Ascending aorta (tissue), 2 donors: ENCODE data around the gene CRK. TPM values are rescaled to one million over a fixed set of nuclear protein-coding genes. Genes with fewer than 3 reads are reported as not detected.
"Not testable (repeated sequence)": the region's sequence is repeated elsewhere in the genome, so short reads cannot be mapped to it uniquely, and the experiment has no call there.

Experiments
- DNase-seq, 2 donors: peaks; one replicate each; pipeline ENCODE4 v3.0.0-alpha.2; 2019; ENCODE audit warnings: low spot score in 2 of 2
- H3K27ac ChIP-seq, 2 donors: fragments of 200-600 bp; sonication (generic); one replicate each; pipeline ENCODE4 v1.5.1; 2016 to 2017; ENCODE audit warnings: mild to moderate bottlenecking in 1 of 2
- H3K27me3 ChIP-seq: fragments of 200-600 bp; sonication (generic); one replicate; pipeline ENCODE4 v1.5.1; 2017
- H3K36me3 ChIP-seq, 2 donors: fragments of 200-600 bp; sonication (generic); one replicate each; pipeline ENCODE4 v1.5.1; 2016
- H3K4me1 ChIP-seq, 2 donors: fragments of 200-600 bp; sonication (generic); one replicate each; pipeline ENCODE4 v1.5.1; 2016 to 2017; ENCODE audit warnings: mild to moderate bottlenecking in 1 of 2
- H3K4me3 ChIP-seq, 2 donors: fragments of 200-600 bp; sonication (generic); one replicate each; pipeline ENCODE4 v1.5.1; 2016 to 2017; ENCODE audit warnings: mild to moderate bottlenecking in 1 of 2
- H3K9me3 ChIP-seq, 2 donors: fragments of 200-600 bp; sonication (generic); one replicate each; pipeline ENCODE4 v1.5.1; 2016
- CTCF ChIP-seq, 3 experiments: fragments of 200-600 bp in 2 of 3; fragments of 450-650 bp in 1 of 3; sonication (generic) in 2 of 3; IDR thresholded peaks; one replicate each; pipeline ENCODE4 v1.5.1; 2016 to 2019; ENCODE audit warnings: antibody characterized with exemption in 3 of 3, mild to moderate bottlenecking in 1 of 3, moderate library complexity in 1 of 3
- intact Hi-C: fragments of 100-400 bp; cut with DNase I; formaldehyde crosslinking; loops from one replicate; pipeline ENCODE4 v1.15.1; 2023
- total RNA-seq: library from RNA; depleted of rRNA; stranded (reverse); fragments of >200 nt; gene quantifications from one replicate; pipeline ENCODE4 v1.1.0, GENCODE V29; 2016

The CRK gene
- total RNA-seq, 1 donor from 2014 or later, result 83.4 TPM

GRCh38 chr17:1461198-1461944 lies 5.3 kb upstream of the CRK start:
- intact Hi-C loops, result no loop called here
- Histone ChIP-seq H3K9me3 (no peaks in the 10 kb centered on the region), H3K27ac (peak overlapping the region in 1 of 2 donors; percentile 54), H3K27me3 (no peaks in the 10 kb centered on the region), H3K4me3 (no peak overlapping the region), H3K4me1 (peaks cover 8 to 13% of the 10 kb centered on the region in 2 donors), H3K36me3 (peaks cover 12 to 34% of the 10 kb centered on the region in 2 donors)
- no peak for DNase-seq
- no peak for TF ChIP-seq CTCF (IDR thresholded peaks at IDR 0.05)

GRCh38 chr17:1460233-1460632 lies 4.2 kb upstream of the CRK start:
- intact Hi-C loops, result no loop called here
- peaks cover 6 to 25% of the 10 kb centered on the region in 2 donors for H3K36me3 ChIP-seq
- no peaks in the 10 kb centered on the region for H3K27me3 ChIP-seq
- TF ChIP-seq CTCF (IDR thresholded peaks at IDR 0.05), result no peak
- H3K9me3 ChIP-seq, result no peaks in the 10 kb centered on the region
- DNase-seq, result peak; percentile 85 to 96
- H3K4me3 ChIP-seq, result no peak overlapping the region
- peaks cover 8 to 13% of the 10 kb centered on the region in 2 donors for H3K4me1 ChIP-seq
- H3K27ac ChIP-seq, result peak overlapping the region; percentile 49 to 68

DNA sequence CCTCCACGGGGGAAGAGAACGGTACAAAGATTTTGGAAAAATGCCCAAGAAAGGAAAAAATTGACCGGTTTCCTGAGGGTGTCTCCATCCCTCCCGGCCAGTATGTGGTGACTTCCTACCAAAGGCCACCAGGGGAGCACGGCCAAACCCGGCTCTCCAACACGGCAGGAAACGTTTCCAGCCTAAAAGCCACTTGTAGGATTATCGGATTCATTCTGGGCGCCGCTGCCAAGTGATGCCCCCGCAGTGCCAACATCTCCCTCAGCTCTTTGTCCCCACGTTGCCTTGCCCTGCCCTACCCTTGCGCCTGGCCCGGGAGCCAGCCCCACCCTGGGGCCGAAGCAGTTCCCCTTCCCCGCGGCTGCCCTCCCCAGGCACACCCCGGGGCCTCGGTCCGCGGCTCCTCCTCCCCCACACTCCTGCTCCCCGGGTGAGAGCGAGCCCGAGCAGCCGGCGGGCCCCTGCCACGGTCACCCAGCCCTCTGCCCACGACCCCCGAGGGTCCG lies 688 bp downstream of the CRK start:
- TF ChIP-seq CTCF (IDR thresholded peaks at IDR 0.05), result peak; percentile 62 to 74 (median 64)
- Histone ChIP-seq H3K4me1 (peaks cover 11 to 35% of the 10 kb centered on the region in 2 donors), H3K27ac (peak overlapping the region; percentile 88 to 99), H3K9me3 (no peaks in the 10 kb centered on the region), H3K4me3 (peak overlapping the region; percentile 75 to 99), H3K27me3 (no peaks in the 10 kb centered on the region), H3K36me3 (no peaks in the 10 kb centered on the region)
- intact Hi-C loops, result loop anchor here (1.0 kb wide), 3 partner anchors 31 to 61 kb away; partner anchors contain the start of genes INPP5K and YWHAE
- peak in 1 of 2 donors; percentile 89 for DNase-seq

- Histone ChIP-seq H3K36me3 (no peaks in the 10 kb centered on the region), H3K27ac (peak overlapping the region; percentile 88 to 99), H3K9me3 (no peaks in the 10 kb centered on the region), H3K4me3 (peak overlapping the region; percentile 75 to 99), H3K27me3 (no peaks in the 10 kb centered on the region), H3K4me1 (peaks cover 8 to 33% of the 10 kb centered on the region in 2 donors)
- no peak for TF ChIP-seq CTCF (IDR thresholded peaks at IDR 0.05)
- intact Hi-C loops, result no loop called here
- no peak for DNase-seq
These were observed 1.5 kb downstream of the CRK start for GRCh38 chr17:1454541-1454940.

DNA sequence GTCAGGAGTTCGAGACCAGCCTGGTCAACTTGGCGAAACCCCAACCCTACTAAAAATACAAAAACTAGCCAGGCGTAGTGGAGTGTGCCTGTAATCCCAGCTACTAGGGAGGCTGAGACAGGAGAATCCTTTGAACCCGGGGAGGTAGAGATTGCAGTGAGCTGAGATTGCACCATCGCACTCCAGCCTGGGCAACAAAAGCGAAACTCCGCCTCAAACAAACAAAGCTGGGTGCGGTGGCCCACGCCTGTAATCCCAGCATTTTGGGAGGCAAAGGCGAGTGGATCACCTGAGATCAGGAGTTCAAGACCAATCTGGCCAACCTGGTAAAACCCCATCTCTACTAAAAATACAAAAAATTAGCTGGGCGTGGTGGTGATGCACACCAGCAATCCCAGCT lies 2.3 kb downstream of the CRK start:
- DNase-seq, H3K4me3 ChIP-seq, H3K27me3 ChIP-seq, H3K36me3 ChIP-seq, intact Hi-C loops, H3K9me3 ChIP-seq: not testable (repeated sequence)
- Histone ChIP-seq H3K27ac (peak overlapping the region in 1 of 2 donors; percentile 20), H3K4me1 (peaks cover 8 to 33% of the 10 kb centered on the region in 2 donors)

DNA sequence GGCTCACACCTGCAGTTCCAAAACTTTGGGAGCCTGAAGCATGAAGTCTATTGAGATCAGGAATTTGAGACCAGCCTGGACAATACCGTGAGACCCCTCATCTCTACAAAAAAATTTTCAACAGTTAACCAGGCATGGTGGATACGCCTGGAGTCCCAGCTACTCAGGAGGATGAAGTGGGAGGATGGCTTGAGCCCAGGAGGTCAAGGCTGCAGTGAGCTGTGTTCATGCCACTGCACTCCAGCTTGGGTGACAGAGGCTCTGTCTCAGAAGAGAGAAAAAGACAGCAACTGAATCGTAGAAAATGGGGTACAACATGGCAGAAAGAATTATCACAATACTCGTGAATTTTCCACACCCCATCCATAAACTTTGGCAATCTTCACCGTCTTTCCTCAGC lies 3.2 kb downstream of the CRK start:
- no peaks in the 10 kb centered on the region for H3K9me3 ChIP-seq
- intact Hi-C loops, result no loop called here

GRCh38 chr17:1450261-1450660 lies 5.8 kb downstream of the CRK start:
- intact Hi-C loops, result not testable (repeated sequence)

More for the DNA sequence above, 3.2 kb downstream of the CRK start:
- Histone ChIP-seq H3K27ac (no peak overlapping the region), H3K4me3 (no peak overlapping the region), H3K4me1 (peaks cover 8 to 33% of the 10 kb centered on the region in 2 donors), H3K36me3 (no peaks in the 10 kb centered on the region), H3K27me3 (no peaks in the 10 kb centered on the region)
- TF ChIP-seq CTCF (IDR thresholded peaks at IDR 0.05), result no peak
- no peak for DNase-seq

More at GRCh38 chr17:1450261-1450660, 5.8 kb downstream of the CRK start:
- not testable (repeated sequence) for H3K27me3 ChIP-seq, H3K36me3 ChIP-seq, H3K27ac ChIP-seq, H3K4me3 ChIP-seq, H3K9me3 ChIP-seq, DNase-seq
- H3K4me1 ChIP-seq, result peaks cover 8 to 33% of the 10 kb centered on the region in 2 donors
